Left renal pelvis (tissue), 4 donors: Measurements from ENCODE around the gene CLDN9. TPM values are rescaled to one million over a fixed set of nuclear protein-coding genes. Genes with fewer than 3 reads are reported as not detected.

Source experiments
- DNase-seq, 4 donors: peaks; one replicate each; pipeline ENCODE4 v3.0.0-alpha.2; 2013; ENCODE audit warnings: low read depth in 4 of 4, low spot score in 3 of 4
- polyA plus RNA-seq, 4 donors: library from polyadenylated mRNA; unstranded; fragments of 120-200 nt; gene quantifications; one replicate each; pipeline ENCODE4 v1.2.1, GENCODE V29; 2013; ENCODE audit not compliant: insufficient read length in 4 of 4

The CLDN9 gene
- polyA plus RNA-seq, 4 donors: 0.87 to 4.7 (median 2.3) TPM

GRCh38 chr16:2991566-2992261 is 21.0 kb upstream of the CLDN9 start:
- no peak for DNase-seq

GRCh38 chr16:2992383-2993081 is 20.2 kb upstream of the CLDN9 start:
- no peak for DNase-seq

- no peak for DNase-seq
Measured at GRCh38 chr16:2996298-2996697, 16.4 kb upstream of the CLDN9 start.

- DNase-seq: no peak
Measured at GRCh38 chr16:2999929-3000328, 12.8 kb upstream of the CLDN9 start.

DNA sequence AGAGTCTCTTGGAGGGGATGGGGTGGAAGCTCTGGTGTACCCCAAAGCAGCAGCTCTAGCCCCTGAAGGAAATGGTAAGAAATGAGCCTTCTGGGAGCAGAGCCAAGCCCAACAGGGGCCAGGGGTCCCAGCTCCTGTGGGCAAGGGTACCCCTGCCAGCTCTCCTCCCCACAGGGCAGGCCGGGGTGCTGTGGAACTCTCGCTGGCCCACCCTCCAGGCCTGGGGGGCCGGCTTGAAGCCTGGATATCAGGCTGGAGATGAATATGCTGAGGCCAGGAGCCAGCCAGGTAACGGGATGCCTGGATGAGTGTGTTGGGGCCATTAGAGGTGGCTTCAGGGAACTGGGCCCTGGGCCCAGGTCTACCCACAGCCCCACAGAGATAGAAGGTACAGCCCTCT is 12.2 kb upstream of the CLDN9 start:
- DNase-seq: no peak

GRCh38 chr16:3001316-3001715 is 11.4 kb upstream of the CLDN9 start:
- DNase-seq: no peak

- peak in 3 of 4 donors; percentile 91 to 96 (median 91) for DNase-seq
Measured at GRCh38 chr16:3003582-3004270, 9.0 kb upstream of the CLDN9 start.

- no peak for DNase-seq
Measured at GRCh38 chr16:3004319-3004718, 8.4 kb upstream of the CLDN9 start.

DNA sequence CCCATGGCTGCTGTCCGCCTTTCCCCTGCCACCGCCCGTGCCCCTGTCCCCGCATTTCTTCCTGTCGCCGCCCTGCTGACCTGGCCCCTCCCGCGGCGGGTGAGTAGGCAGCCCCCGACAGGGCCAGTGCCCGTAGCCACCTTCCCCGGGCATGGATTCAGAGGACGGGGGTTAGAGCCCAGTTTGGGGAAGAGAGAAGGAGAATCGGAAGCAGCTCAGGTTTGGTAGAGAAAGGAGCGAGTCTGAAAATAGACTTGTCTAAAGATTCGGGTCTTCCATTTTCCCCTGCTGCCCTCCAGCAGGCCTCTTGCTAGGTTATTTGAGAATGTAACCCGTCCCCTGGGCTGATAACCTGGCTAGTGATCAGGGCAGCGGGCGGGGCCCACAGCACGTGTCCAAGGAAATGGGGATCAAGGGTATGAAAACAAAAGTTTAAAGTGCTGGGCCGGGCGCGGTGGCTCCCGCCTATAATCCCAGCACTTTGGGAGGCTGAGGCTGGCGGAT is 7.9 kb upstream of the CLDN9 start:
- DNase-seq: no peak

DNA sequence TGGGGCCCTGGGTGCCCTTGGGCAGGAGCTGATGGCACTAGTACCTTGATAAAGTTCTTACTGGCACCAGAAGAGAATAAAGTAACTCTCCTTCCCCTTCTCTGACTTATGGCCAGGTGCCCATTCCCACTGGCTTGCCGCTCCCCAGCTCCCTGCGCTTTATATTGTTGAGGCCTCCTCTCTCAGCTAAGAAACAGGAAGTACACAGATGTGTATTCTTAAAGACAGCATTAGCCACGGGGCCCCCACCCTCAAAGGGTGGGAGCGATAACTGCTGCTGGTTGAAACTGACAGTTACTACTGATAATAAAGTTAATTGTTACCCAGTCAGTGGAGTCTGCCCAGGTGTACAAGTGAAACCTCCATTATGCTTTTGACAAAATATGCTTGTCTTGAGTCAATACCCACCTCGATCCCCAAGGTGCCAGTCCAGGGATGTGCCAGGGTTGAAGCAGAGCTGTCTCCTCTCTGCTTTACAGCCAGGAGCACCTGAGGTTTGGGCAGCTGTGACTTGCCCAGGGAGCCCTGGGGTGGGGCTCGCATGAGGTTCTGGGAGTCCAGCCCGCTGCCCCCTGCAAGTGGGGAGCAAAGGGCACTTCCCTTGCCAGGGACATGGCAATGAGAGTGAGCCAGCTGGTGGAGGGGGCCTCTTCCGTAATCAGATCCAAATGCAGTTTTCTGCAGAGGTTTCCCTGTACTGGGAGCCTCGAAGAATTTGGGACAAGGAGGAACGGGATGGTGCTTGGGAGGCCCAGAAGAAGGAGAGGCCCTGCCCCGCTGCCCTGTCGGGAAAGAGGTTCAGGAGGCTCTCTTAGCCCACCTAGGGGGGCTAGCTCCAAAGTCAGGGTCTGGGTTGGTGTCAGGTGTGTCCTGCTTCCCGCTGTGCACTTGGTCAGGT is 5.4 kb upstream of the CLDN9 start:
- no peak for DNase-seq

DNA sequence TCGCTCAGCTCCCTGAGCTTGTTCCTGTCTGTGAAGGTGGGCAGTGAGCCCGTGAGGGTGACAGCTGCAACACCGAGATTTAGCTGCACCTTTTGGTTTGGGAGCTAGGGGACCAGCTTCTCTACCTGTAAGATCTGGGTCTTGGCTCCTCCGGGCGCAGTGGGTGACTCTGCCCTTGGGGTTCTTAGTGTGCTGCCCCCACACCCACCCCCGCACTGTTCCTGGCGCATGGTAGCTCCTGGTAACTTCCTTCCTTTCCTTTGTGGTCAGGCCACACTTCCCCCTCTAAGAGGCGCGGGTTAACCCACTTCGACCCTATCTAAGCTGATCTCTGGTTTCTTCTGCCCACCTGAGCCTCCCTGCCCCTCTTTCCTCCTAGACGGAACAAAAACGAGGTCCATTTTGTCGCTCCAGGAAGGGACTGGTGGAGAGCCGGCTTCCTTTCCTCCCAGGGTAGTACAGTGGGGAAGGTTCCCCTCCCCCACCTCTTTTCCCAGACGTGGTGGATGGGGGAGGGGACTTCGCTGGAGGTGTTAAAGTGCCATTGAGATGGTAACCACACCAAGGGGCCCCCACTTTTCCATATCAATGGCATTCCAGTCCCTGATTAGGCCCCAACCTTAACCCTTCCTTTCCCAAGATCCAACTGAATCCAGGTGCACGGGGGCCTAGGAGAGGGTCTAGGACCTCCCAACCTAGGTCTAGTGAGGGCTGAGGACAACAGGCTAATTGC is 4.6 kb upstream of the CLDN9 start:
- no peak for DNase-seq

- no peak for DNase-seq
Measured at GRCh38 chr16:3008690-3009037, 4.1 kb upstream of the CLDN9 start.

GRCh38 chr16:3009568-3010390 is 2.9 kb upstream of the CLDN9 start:
- peak in 1 of 4 donors; percentile 74 for DNase-seq

GRCh38 chr16:3010510-3010909 is 2.2 kb upstream of the CLDN9 start:
- DNase-seq: no peak

- DNase-seq: peak in 1 of 4 donors; percentile 67
Measured at GRCh38 chr16:3012246-3012645, 477 bp upstream of the CLDN9 start.

GRCh38 chr16:3013491-3013951 is 798 bp downstream of the CLDN9 start:
- no peak for DNase-seq

GRCh38 chr16:3013998-3014690 is 1.4 kb downstream of the CLDN9 start:
- no peak for DNase-seq

GRCh38 chr16:3014971-3015370 is 2.2 kb downstream of the CLDN9 start:
- no peak for DNase-seq
